Measurements from ENCODE around the gene GMEB2.

Gene GMEB2

GRCh38 chr20:63619086-63619485 lies 7.8 kb downstream of the GMEB2 start:
- Histone ChIP-seq H3K27ac (ENCODE audit: low read depth, low read length) (no peak overlapping the region), H3K18ac (ENCODE audit: low read length) (no peak overlapping the region), H3K79me1 (ENCODE audit: low read length) (no peaks in the 10 kb centered on the region), H2BK5ac (ENCODE audit: low read depth, low read length, poor library complexity) (no peak overlapping the region), H2AFZ (ENCODE audit: insufficient read depth, low read length, poor library complexity) (no peak overlapping the region), H3K27me3 (ENCODE audit: insufficient read depth, low read length) (no peaks in the 10 kb centered on the region), H3K4me3 (ENCODE audit: low read depth, low read length) (no peak overlapping the region), H3K14ac (ENCODE audit: low read length) (no peak overlapping the region), H3K79me2 (ENCODE audit: control insufficient read depth, insufficient read depth, low read length, poor library complexity) (peaks cover 1% of the 10 kb centered on the region), H4K12ac (ENCODE audit: low read depth, low read length) (no peak overlapping the region), H2BK12ac (ENCODE audit: low read length) (no peak overlapping the region), H2BK120ac (ENCODE audit: insufficient read depth, low read length, poor library complexity) (no peak overlapping the region), H3K9me3 (ENCODE audit: insufficient read depth, low read depth, low read length) (peaks cover 6% of the 10 kb centered on the region), H3K4me1 (ENCODE audit: control insufficient read depth in 1 of 2, insufficient read depth in 2 of 2, low read length in 2 of 2) (peaks cover 0 to 5% of the 10 kb centered on the region in 2 experiments), H4K8ac (ENCODE audit: low read depth, low read length) (no peak overlapping the region), H3K23ac (ENCODE audit: low read length) (no peak overlapping the region), H3K36me3 (ENCODE audit: control insufficient read depth in 1 of 2, insufficient read depth in 2 of 2, low read length in 2 of 2) (peaks cover 41 to 43% of the 10 kb centered on the region in 2 experiments), H2AK5ac (ENCODE audit: low read length) (no peak overlapping the region), H3K9ac (ENCODE audit: low read length) (no peak overlapping the region), H3K4ac (ENCODE audit: low read depth, low read length) (no peak overlapping the region), H4K91ac (ENCODE audit: low read depth, low read length) (no peak overlapping the region), H3K4me2 (ENCODE audit: low read length) (no peak overlapping the region)
- no peak for DNase-seq
- WGBS (ENCODE audit: extremely low coverage, insufficient coverage, insufficient read length), result no CpG with 5 or more reads among the region's 16 CpGs

- H3K4ac ChIP-seq (ENCODE audit: low read depth, low read length), result no peak overlapping the region
- H3K27me3 ChIP-seq (ENCODE audit: insufficient read depth, low read length), result no peaks in the 10 kb centered on the region
- peaks cover 43% of the 10 kb centered on the region in 2 experiments for H3K36me3 ChIP-seq (ENCODE audit: control insufficient read depth in 1 of 2, insufficient read depth in 2 of 2, low read length in 2 of 2)
- H3K4me1 ChIP-seq (ENCODE audit: control insufficient read depth in 1 of 2, insufficient read depth in 2 of 2, low read length in 2 of 2), result peaks cover 0 to 5% of the 10 kb centered on the region in 2 experiments
- H3K14ac ChIP-seq (ENCODE audit: low read length), result no peak overlapping the region
- H3K79me1 ChIP-seq (ENCODE audit: low read length), result no peaks in the 10 kb centered on the region
- H3K9ac ChIP-seq (ENCODE audit: low read length), result no peak overlapping the region
- no peak overlapping the region for H2AFZ ChIP-seq (ENCODE audit: insufficient read depth, low read length, poor library complexity)
- no CpG with 5 or more reads among the region's 11 CpGs for WGBS (ENCODE audit: extremely low coverage, insufficient coverage, insufficient read length)
- peaks cover 6% of the 10 kb centered on the region for H3K9me3 ChIP-seq (ENCODE audit: insufficient read depth, low read depth, low read length)
- H3K23ac ChIP-seq (ENCODE audit: low read length), result no peak overlapping the region
- H3K4me3 ChIP-seq (ENCODE audit: low read depth, low read length), result no peak overlapping the region
- H3K4me2 ChIP-seq (ENCODE audit: low read length), result no peak overlapping the region
- DNase-seq, result no peak
- no peak overlapping the region for H3K27ac ChIP-seq (ENCODE audit: low read depth, low read length)
- H3K18ac ChIP-seq (ENCODE audit: low read length), result no peak overlapping the region
- no peak overlapping the region for H2BK12ac ChIP-seq (ENCODE audit: low read length)
- H2BK120ac ChIP-seq (ENCODE audit: insufficient read depth, low read length, poor library complexity), result no peak overlapping the region
- H2AK5ac ChIP-seq (ENCODE audit: low read length), result no peak overlapping the region
- H4K91ac ChIP-seq (ENCODE audit: low read depth, low read length), result no peak overlapping the region
- no peak overlapping the region for H2BK5ac ChIP-seq (ENCODE audit: low read depth, low read length, poor library complexity)
- H4K12ac ChIP-seq (ENCODE audit: low read depth, low read length), result no peak overlapping the region
- peaks cover 1% of the 10 kb centered on the region for H3K79me2 ChIP-seq (ENCODE audit: control insufficient read depth, insufficient read depth, low read length, poor library complexity)
- H4K8ac ChIP-seq (ENCODE audit: low read depth, low read length), result no peak overlapping the region
These were observed 8.5 kb downstream of the GMEB2 start for GRCh38 chr20:63618291-63618980.

DNA sequence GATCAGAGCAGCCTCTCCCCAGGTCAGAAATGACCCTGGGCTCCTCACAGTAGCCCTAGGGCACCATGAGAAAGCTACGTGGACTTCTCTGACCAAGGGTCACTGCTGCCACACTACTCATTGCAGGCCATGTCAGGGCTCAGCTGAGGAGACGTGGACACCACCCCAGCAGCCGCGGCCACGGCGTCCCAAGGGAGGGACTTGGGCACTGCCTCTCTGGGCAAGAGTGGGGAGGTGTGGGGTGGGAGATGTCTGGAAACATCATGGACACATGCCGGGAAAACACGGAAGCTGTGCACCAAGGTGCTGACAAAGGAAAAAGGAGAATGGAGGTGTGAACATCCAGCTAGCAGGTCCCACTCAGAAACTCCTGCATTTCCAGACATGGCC lies 9.0 kb downstream of the GMEB2 start:
- H4K12ac ChIP-seq (ENCODE audit: low read depth, low read length), result no peak overlapping the region
- no peak overlapping the region for H3K4me2 ChIP-seq (ENCODE audit: low read length)
- H2BK5ac ChIP-seq (ENCODE audit: low read depth, low read length, poor library complexity), result no peak overlapping the region
- no peak overlapping the region for H2BK120ac ChIP-seq (ENCODE audit: insufficient read depth, low read length, poor library complexity)
- no CpG with 5 or more reads among the region's 8 CpGs for WGBS (ENCODE audit: extremely low coverage, insufficient coverage, insufficient read length)
- DNase-seq, result no peak
- H4K8ac ChIP-seq (ENCODE audit: low read depth, low read length), result no peak overlapping the region
- H3K9ac ChIP-seq (ENCODE audit: low read length), result no peak overlapping the region
- no peak overlapping the region for H3K23ac ChIP-seq (ENCODE audit: low read length)
- H3K4me3 ChIP-seq (ENCODE audit: low read depth, low read length), result no peak overlapping the region
- H3K4ac ChIP-seq (ENCODE audit: low read depth, low read length), result no peak overlapping the region
- no peak overlapping the region for H4K91ac ChIP-seq (ENCODE audit: low read depth, low read length)
- no peak overlapping the region for H2AK5ac ChIP-seq (ENCODE audit: low read length)
- H3K79me2 ChIP-seq (ENCODE audit: control insufficient read depth, insufficient read depth, low read length, poor library complexity), result peaks cover 1% of the 10 kb centered on the region
- no peak overlapping the region for H2BK12ac ChIP-seq (ENCODE audit: low read length)
- H3K14ac ChIP-seq (ENCODE audit: low read length), result no peak overlapping the region
- H2AFZ ChIP-seq (ENCODE audit: insufficient read depth, low read length, poor library complexity), result no peak overlapping the region
- H3K79me1 ChIP-seq (ENCODE audit: low read length), result no peaks in the 10 kb centered on the region
- no peak overlapping the region for H3K27ac ChIP-seq (ENCODE audit: low read depth, low read length)
- peaks cover 43 to 45% of the 10 kb centered on the region in 2 experiments for H3K36me3 ChIP-seq (ENCODE audit: control insufficient read depth in 1 of 2, insufficient read depth in 2 of 2, low read length in 2 of 2)
- H3K4me1 ChIP-seq (ENCODE audit: control insufficient read depth in 1 of 2, insufficient read depth in 2 of 2, low read length in 2 of 2), result peaks cover 0 to 5% of the 10 kb centered on the region in 2 experiments
- peaks cover 6% of the 10 kb centered on the region for H3K9me3 ChIP-seq (ENCODE audit: insufficient read depth, low read depth, low read length)
- no peak overlapping the region for H3K18ac ChIP-seq (ENCODE audit: low read length)
- H3K27me3 ChIP-seq (ENCODE audit: insufficient read depth, low read length), result no peaks in the 10 kb centered on the region

- H3K36me3 ChIP-seq (ENCODE audit: control insufficient read depth in 1 of 2, insufficient read depth in 2 of 2, low read length in 2 of 2), result peaks cover 43 to 45% of the 10 kb centered on the region in 2 experiments
- H3K4ac ChIP-seq (ENCODE audit: low read depth, low read length), result no peak overlapping the region
- H3K4me3 ChIP-seq (ENCODE audit: low read depth, low read length), result no peak overlapping the region
- no peak overlapping the region for H2BK5ac ChIP-seq (ENCODE audit: low read depth, low read length, poor library complexity)
- peaks cover 1% of the 10 kb centered on the region for H3K79me2 ChIP-seq (ENCODE audit: control insufficient read depth, insufficient read depth, low read length, poor library complexity)
- no peak for DNase-seq
- H2AFZ ChIP-seq (ENCODE audit: insufficient read depth, low read length, poor library complexity), result no peak overlapping the region
- no peak overlapping the region for H2BK120ac ChIP-seq (ENCODE audit: insufficient read depth, low read length, poor library complexity)
- WGBS (ENCODE audit: extremely low coverage, insufficient coverage, insufficient read length), result no CpG with 5 or more reads among the region's 41 CpGs
- no peak overlapping the region for H3K9ac ChIP-seq (ENCODE audit: low read length)
- no peak overlapping the region for H2BK12ac ChIP-seq (ENCODE audit: low read length)
- no peak overlapping the region for H3K4me2 ChIP-seq (ENCODE audit: low read length)
- no peaks in the 10 kb centered on the region for H3K79me1 ChIP-seq (ENCODE audit: low read length)
- H4K12ac ChIP-seq (ENCODE audit: low read depth, low read length), result no peak overlapping the region
- H3K27ac ChIP-seq (ENCODE audit: low read depth, low read length), result no peak overlapping the region
- no peaks in the 10 kb centered on the region for H3K27me3 ChIP-seq (ENCODE audit: insufficient read depth, low read length)
- no peak overlapping the region for H4K8ac ChIP-seq (ENCODE audit: low read depth, low read length)
- peaks cover 0 to 5% of the 10 kb centered on the region in 2 experiments for H3K4me1 ChIP-seq (ENCODE audit: control insufficient read depth in 1 of 2, insufficient read depth in 2 of 2, low read length in 2 of 2)
- H3K18ac ChIP-seq (ENCODE audit: low read length), result no peak overlapping the region
- H4K91ac ChIP-seq (ENCODE audit: low read depth, low read length), result no peak overlapping the region
- no peak overlapping the region for H3K14ac ChIP-seq (ENCODE audit: low read length)
- no peak overlapping the region for H3K23ac ChIP-seq (ENCODE audit: low read length)
- H2AK5ac ChIP-seq (ENCODE audit: low read length), result no peak overlapping the region
- H3K9me3 ChIP-seq (ENCODE audit: insufficient read depth, low read depth, low read length), result peaks cover 6% of the 10 kb centered on the region
These were observed 9.6 kb downstream of the GMEB2 start for GRCh38 chr20:63617092-63617875.
